Measurements from ENCODE around the gene ELAVL3.
"Not testable (repeated sequence)": the region's sequence is repeated elsewhere in the genome, so short reads cannot be mapped to it uniquely, and the experiment has no call there.

ELAVL3 gene

DNA sequence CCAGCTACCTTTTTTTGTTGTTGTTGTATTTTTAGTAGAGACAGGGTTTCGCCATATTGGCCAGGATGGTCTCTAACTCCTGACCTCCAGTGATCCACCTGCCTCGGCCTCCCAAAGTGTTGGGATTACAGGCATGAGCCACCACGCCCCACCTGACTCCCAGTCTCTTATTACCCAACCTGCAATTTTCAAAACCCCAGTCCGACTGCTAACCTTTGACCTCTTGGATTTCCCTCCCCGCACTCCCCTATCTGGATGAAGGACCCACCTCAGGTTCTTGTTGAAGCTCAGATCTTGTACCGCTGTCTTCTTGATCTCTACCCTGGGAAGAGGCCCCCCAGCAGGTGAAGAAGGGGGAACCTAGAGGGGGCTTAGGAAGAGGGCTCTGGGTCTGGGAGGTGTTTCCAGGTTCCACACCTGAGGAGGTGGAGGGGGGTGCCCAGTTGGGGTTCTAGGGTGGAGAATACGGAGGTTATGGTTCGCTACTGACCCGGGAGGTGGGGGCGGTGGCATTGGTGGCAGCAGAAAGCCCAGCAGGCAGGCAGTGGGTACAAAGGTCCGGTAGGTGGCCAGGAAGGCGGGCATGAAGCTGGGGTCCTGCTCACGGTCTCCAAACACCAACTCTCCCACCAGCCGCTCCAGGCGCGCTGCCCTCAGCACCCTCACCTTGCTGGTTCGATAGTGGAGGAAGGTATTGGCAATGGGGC, 64.3 kb downstream of the ELAVL3 start:
- FAIRE-seq: no peak
- DNase-seq (ENCODE audit: insufficient read length, low spot score): no peak

DNA sequence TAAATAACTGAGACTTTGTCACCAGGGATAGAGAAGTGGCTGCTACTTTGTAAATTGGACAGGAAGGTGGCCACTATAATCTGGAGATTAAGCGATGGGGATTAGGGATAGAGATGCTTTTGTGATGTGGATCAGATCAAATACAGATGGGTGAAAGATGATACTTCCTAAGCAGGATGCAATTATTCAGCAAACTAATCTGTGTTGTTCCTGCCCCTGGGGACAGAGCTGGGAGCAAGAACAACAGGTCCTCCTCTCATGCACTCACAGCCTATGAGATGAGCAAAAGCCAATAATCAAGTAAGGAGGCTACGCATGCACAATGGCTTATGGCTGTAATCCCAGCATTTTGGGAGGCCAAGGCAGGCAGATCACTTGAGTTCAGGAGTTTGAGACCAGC, 66.3 kb downstream of the ELAVL3 start:
- FAIRE-seq (no peak), DNase-seq (ENCODE audit: insufficient read length, low spot score) (no peak)

DNA sequence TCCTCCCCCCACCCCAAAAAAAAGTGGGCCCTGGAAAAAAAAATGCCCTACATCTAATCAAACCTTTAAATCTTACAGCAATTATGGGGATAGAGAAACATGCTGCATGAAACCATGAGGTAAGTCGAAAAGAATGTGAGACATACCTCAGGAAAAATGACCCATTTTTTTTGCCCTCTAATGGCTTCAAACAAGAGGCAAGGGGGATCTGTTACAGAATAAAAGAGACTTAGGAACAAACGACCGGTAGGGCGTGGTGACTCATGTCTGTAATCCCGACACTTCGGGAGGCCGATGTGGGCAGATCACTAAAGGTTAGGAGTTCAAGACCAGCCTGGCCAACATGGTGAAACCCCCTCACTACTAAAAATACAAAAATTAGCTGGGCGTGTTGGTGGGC, 70.2 kb downstream of the ELAVL3 start:
- DNase-seq (ENCODE audit: insufficient read length, low spot score) (no peak), FAIRE-seq (no peak)

GRCh38 chr19:11408591-11408990, 72.3 kb downstream of the ELAVL3 start:
- DNase-seq (ENCODE audit: insufficient read length, low spot score) (no peak), FAIRE-seq (no peak)

GRCh38 chr19:11406703-11407236, 74.1 kb downstream of the ELAVL3 start:
- not testable (repeated sequence) for DNase-seq (ENCODE audit: insufficient read length, low spot score); FAIRE-seq

GRCh38 chr19:11405846-11406643, 74.8 kb downstream of the ELAVL3 start:
- FAIRE-seq: no peak
- DNase-seq (ENCODE audit: insufficient read length, low spot score): no peak

- no peak for FAIRE-seq
- DNase-seq (ENCODE audit: insufficient read length, low spot score): no peak
Measured at GRCh38 chr19:11404588-11405222, 76.1 kb downstream of the ELAVL3 start.

GRCh38 chr19:11401808-11402543, 78.9 kb downstream of the ELAVL3 start:
- FAIRE-seq: no peak

More at GRCh38 chr19:11401808-11402543, 78.9 kb downstream of the ELAVL3 start:
- DNase-seq (ENCODE audit: insufficient read length, low spot score): no peak
